DOHH2 (cell line): ENCODE data around the gene NPFF.

Experiments
- EZH2phosphoT487 ChIP-seq: fragments of 200-600 bp; sonication (generic); IDR thresholded peaks from 2 replicates; pipeline ENCODE4 v1.6.1; 2017; ENCODE audit warnings: borderline replicate concordance, mild to moderate bottlenecking, antibody characterized with exemption, low read length, moderate library complexity, mixed read lengths
- TF ChIP-seq, protein P1 (sequence below): fragments of 200-600 bp; sonication (generic); IDR thresholded peaks from one replicate; pipeline ENCODE4 v1.5.1; 2014; ENCODE audit warnings: antibody characterized with exemption, mild to moderate bottlenecking, low read depth, low read length; ENCODE audit not compliant: poor library complexity, severe bottlenecking

DNA sequence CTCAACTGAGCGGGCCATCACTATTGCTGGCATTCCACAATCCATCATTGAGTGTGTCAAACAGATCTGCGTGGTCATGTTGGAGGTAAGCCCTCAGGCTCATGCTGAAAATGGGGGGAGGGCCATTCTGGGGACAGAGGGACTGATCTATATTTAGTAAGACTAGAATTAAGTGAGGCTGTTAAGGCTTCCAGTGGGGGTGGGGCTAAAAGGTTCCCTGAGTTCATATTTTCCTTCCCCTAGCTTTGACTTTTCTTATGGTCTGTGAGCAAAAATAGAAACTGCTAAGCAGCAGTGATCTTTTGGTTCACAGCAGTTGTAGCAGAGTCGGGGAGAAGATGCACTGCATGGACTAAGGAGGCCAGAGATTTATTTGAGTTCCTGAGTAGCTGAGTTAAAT, 46.2 kb downstream of the NPFF start:
- TF ChIP-seq, protein P1, sequence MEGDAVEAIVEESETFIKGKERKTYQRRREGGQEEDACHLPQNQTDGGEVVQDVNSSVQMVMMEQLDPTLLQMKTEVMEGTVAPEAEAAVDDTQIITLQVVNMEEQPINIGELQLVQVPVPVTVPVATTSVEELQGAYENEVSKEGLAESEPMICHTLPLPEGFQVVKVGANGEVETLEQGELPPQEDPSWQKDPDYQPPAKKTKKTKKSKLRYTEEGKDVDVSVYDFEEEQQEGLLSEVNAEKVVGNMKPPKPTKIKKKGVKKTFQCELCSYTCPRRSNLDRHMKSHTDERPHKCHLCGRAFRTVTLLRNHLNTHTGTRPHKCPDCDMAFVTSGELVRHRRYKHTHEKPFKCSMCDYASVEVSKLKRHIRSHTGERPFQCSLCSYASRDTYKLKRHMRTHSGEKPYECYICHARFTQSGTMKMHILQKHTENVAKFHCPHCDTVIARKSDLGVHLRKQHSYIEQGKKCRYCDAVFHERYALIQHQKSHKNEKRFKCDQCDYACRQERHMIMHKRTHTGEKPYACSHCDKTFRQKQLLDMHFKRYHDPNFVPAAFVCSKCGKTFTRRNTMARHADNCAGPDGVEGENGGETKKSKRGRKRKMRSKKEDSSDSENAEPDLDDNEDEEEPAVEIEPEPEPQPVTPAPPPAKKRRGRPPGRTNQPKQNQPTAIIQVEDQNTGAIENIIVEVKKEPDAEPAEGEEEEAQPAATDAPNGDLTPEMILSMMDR: no peak
- no peak for TF ChIP-seq EZH2phosphoT487
